ENCODE measurements around the gene PTX4.

Gene PTX4

DNA sequence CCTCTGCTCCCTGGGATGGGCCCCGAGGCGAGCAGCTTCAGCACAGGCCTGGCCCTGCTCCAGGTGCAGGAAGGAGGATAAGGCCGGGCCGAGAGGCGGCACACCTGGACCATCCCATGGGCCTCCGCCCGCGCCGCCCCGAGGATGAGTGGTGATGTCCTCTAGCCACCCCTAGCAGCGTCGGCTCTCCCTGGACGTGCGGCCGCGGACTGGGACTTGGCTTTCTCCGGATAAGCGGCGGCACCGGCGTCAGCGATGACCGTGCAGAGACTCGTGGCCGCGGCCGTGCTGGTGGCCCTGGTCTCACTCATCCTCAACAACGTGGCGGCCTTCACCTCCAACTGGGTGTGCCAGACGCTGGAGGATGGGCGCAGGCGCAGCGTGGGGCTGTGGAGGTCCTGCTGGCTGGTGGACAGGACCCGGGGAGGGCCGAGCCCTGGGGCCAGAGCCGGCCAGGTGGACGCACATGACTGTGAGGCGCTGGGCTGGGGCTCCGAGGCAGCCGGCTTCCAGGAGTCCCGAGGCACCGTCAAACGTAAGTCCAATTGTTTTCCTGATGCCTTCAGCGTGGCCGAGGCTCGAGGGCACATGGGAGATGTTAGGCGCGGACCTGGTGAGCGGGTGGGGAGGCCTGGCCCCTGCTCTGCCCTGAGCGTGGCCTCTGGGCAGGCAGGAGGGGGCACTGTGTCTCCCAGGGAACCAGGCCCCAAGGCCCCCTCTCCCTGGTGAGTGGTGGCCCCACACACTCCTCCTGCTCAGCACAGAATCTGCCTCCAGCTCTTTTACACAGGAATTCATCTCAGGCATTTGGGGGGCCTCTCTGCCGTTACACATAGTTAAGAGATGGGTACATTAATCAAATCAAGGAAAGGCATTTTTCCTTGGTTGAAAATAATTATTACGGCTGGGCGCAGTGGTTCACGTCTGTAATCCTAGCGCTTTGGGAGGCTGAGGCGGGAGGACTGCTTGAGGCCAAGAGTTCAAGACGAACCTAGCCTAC is 45.6 kb upstream of the PTX4 start:
- peak overlapping the region; percentile 63 for H3K4me3 ChIP-seq (ENCODE audit: low read depth, low read length)
- no peak for DNase-seq (ENCODE audit: low read depth)
- no peak for TF ChIP-seq CTCF (conservative IDR thresholded peaks at IDR 0.05; ENCODE audit: low read depth, low read length)

- no peak for TF ChIP-seq CTCF (conservative IDR thresholded peaks at IDR 0.05; ENCODE audit: low read depth, low read length)
- peak within 1 kb of the TSS; percentile 63 for H3K4me3 ChIP-seq (ENCODE audit: low read depth, low read length)
- peak; percentile 67 for DNase-seq (ENCODE audit: low read depth)
Observed at GRCh38 chr16:1533443-1533951, 44.8 kb upstream of the PTX4 start, which contains the start of gene TMEM204. Gene TMEM204 (plus strand): TSS chr16:1533666. CDS start chr16:1534276, 610 bp downstream.

DNA sequence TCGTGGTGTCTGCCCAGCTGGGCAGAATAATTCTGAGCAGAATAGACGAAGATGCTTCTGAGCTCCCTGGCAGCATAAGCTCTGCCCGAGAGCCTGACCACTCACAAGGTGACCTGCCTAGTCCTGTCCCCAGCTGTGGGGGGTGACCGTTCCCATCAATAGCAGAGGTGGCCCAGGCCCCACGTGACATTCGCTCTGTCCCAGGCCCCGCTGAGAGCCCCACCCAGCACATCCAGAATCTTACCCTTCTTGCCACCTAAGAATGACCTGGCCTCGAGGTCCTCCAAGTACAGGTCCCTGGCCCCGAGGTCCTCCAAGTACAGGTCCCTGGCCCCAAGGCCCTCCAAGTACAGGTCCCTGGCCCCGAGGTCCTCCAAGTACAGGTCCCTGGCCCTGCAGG is 44.0 kb upstream of the PTX4 start:
- H3K4me3 ChIP-seq (ENCODE audit: low read depth, low read length) = no peak overlapping the region
- no peak for TF ChIP-seq CTCF (conservative IDR thresholded peaks at IDR 0.05; ENCODE audit: low read depth, low read length)
- no peak for DNase-seq (ENCODE audit: low read depth)

- TF ChIP-seq CTCF (conservative IDR thresholded peaks at IDR 0.05; ENCODE audit: low read depth, low read length) = no peak
- no peak overlapping the region for H3K4me3 ChIP-seq (ENCODE audit: low read depth, low read length)
- no peak for DNase-seq (ENCODE audit: low read depth)
Observed at GRCh38 chr16:1532081-1532760, 43.5 kb upstream of the PTX4 start.

DNA sequence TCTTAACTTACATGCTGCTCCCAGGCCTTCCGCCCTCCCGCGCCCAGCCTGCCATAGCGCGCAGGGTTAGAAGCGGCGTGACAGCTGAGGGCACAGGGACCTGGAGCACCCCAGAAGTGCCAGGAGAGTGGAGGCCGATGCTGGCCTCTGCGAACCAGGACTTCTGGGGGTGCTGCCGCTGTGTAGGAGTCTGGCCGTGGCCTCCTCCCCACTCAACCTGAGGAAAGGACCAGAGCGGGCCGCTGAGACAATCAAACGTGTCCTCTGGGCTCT is 42.8 kb upstream of the PTX4 start:
- TF ChIP-seq CTCF (conservative IDR thresholded peaks at IDR 0.05; ENCODE audit: low read depth, low read length) = no peak
- H3K4me3 ChIP-seq (ENCODE audit: low read depth, low read length) = no peak overlapping the region
- DNase-seq (ENCODE audit: low read depth) = no peak

GRCh38 chr16:1530883-1531637 is 42.3 kb upstream of the PTX4 start:
- no peak overlapping the region for H3K4me3 ChIP-seq (ENCODE audit: low read depth, low read length)
- no peak for TF ChIP-seq CTCF (conservative IDR thresholded peaks at IDR 0.05; ENCODE audit: low read depth, low read length)
- peak; percentile 42 for DNase-seq (ENCODE audit: low read depth)
